HFF-Myc (cell line): ENCODE measurements around the gene IL12RB2.

Source experiments
- DNase-seq: peaks from one replicate; pipeline ENCODE4 v3.0.0-alpha.2; 2011; ENCODE audit warnings: low read depth; ENCODE audit errors: extremely low read depth
- H3K4me3 ChIP-seq: replicated peaks from 2 replicates; pipeline ENCODE4 v1.5.1; 2011; ENCODE audit warnings: low read depth, mild to moderate bottlenecking, control low read depth, low read length
- CTCF ChIP-seq: IDR thresholded peaks from 2 replicates; pipeline ENCODE4 v1.5.1; 2012; ENCODE audit warnings: mild to moderate bottlenecking, low read depth, low read length, control low read depth; ENCODE audit errors: missing control alignments

IL12RB2 gene

GRCh38 chr1:67306547-67306946 is 1.1 kb upstream of the IL12RB2 start:
- no peak for TF ChIP-seq CTCF
- no peak overlapping the region for H3K4me3 ChIP-seq
- no peak for DNase-seq

GRCh38 chr1:67308136-67308535 is 463 bp downstream of the IL12RB2 start:
- DNase-seq: no peak
- no peak overlapping the region for H3K4me3 ChIP-seq
- no peak for TF ChIP-seq CTCF

GRCh38 chr1:67312615-67313014 is 4.9 kb downstream of the IL12RB2 start:
- no peak for DNase-seq
- no peak for TF ChIP-seq CTCF
- no peak overlapping the region for H3K4me3 ChIP-seq

GRCh38 chr1:67313934-67314671 is 6.4 kb downstream of the IL12RB2 start:
- H3K4me3 ChIP-seq: no peak overlapping the region
- no peak for TF ChIP-seq CTCF
- no peak for DNase-seq

GRCh38 chr1:67314696-67315095 is 7.0 kb downstream of the IL12RB2 start:
- no peak for DNase-seq
- TF ChIP-seq CTCF: no peak
- no peak overlapping the region for H3K4me3 ChIP-seq

- no peak for TF ChIP-seq CTCF
- no peak for DNase-seq
- H3K4me3 ChIP-seq: no peak overlapping the region
These were observed 8.7 kb downstream of the IL12RB2 start for GRCh38 chr1:67316180-67316902.
